ENCODE measurements around the gene MARCHF3. TPM values are rescaled to one million over a fixed set of nuclear protein-coding genes. Genes with fewer than 3 reads are reported as not detected.

MARCHF3 gene
- total RNA-seq, 2 experiments from 2014 or later, result 5.4 to 7.0 TPM

DNA sequence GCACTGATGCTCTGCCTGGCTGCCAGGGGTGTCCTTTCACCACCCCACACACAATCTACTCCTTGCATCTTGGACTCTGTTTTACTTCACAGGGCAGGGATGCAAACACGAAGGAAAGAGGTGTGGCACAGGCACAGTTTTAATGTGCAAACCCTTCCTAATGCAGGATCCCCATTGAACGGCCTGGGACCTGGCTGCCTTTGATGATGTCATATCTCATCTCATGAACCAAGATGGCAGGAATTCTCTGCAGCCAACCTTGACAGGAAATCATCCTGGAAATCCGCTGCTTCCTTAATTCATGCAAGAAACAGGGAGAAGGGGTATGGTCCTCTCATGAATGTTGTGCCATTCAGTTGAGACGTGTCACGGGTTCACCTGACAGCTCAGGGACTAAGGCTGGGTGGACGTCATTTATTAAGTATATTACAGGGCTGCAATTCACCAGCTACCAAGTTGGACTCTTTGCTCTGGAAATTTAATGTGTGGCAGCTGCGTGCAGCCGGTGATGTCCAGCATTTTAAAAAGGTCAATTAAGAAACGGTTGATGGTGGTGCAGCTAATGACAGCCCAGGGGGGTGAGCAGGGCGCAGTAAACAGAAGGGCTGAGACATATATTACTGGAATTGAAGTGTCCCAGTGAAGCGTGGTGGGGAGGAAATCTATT is 161.9 kb downstream of the MARCHF3 start:
- no peaks in the 10 kb centered on the region for H4K20me1 ChIP-seq (ENCODE audit: insufficient read depth, low read length)
- H3K79me2 ChIP-seq (ENCODE audit: insufficient read depth, low read depth, low read length), result no peaks in the 10 kb centered on the region
- no peaks in the 10 kb centered on the region for H3K9me3 ChIP-seq (ENCODE audit: low read length)
- H3K9me2 ChIP-seq (ENCODE audit: insufficient read depth, low read length), result no peaks in the 10 kb centered on the region
- intact Hi-C loops (cut with micrococcal nuclease; ENCODE audit: unreplicated experiment), result no loop called here
- POLR2A ChIA-PET, result no interaction called here
- H3K27ac ChIP-seq (ENCODE audit: low read depth, low read length, poor library complexity, severe bottlenecking), result no peak overlapping the region
- BruUV-seq (replicated peaks), result no TSS peak
- H2AFZ ChIP-seq (ENCODE audit: low read length), result no peak overlapping the region
- no peaks in the 10 kb centered on the region; the same call in 1 of the 2 replicates for H3K36me3 ChIP-seq (ENCODE audit: insufficient read depth, low read length)
- CTCF ChIA-PET (ENCODE audit: unreplicated experiment), result no interaction called here
- TF ChIP-seq, protein P1, sequence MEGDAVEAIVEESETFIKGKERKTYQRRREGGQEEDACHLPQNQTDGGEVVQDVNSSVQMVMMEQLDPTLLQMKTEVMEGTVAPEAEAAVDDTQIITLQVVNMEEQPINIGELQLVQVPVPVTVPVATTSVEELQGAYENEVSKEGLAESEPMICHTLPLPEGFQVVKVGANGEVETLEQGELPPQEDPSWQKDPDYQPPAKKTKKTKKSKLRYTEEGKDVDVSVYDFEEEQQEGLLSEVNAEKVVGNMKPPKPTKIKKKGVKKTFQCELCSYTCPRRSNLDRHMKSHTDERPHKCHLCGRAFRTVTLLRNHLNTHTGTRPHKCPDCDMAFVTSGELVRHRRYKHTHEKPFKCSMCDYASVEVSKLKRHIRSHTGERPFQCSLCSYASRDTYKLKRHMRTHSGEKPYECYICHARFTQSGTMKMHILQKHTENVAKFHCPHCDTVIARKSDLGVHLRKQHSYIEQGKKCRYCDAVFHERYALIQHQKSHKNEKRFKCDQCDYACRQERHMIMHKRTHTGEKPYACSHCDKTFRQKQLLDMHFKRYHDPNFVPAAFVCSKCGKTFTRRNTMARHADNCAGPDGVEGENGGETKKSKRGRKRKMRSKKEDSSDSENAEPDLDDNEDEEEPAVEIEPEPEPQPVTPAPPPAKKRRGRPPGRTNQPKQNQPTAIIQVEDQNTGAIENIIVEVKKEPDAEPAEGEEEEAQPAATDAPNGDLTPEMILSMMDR (conservative IDR thresholded peaks at IDR 0.05; ENCODE audit: low read length), result no peak
- TF ChIP-seq EZH2phosphoT487 (IDR thresholded peaks at IDR 0.05; ENCODE audit: borderline replicate concordance, low read depth, low read length), result no peak
- no peak for DNase-seq (ENCODE audit: low spot score)
- H3K4me3 ChIP-seq (ENCODE audit: low read depth, low read length, poor library complexity, severe bottlenecking), result no peak overlapping the region
- H3K4me2 ChIP-seq (ENCODE audit: low read length), result no peak overlapping the region
- no peaks in the 10 kb centered on the region for H3K4me1 ChIP-seq (ENCODE audit: insufficient read depth, low read length, poor library complexity, severe bottlenecking)

DNA sequence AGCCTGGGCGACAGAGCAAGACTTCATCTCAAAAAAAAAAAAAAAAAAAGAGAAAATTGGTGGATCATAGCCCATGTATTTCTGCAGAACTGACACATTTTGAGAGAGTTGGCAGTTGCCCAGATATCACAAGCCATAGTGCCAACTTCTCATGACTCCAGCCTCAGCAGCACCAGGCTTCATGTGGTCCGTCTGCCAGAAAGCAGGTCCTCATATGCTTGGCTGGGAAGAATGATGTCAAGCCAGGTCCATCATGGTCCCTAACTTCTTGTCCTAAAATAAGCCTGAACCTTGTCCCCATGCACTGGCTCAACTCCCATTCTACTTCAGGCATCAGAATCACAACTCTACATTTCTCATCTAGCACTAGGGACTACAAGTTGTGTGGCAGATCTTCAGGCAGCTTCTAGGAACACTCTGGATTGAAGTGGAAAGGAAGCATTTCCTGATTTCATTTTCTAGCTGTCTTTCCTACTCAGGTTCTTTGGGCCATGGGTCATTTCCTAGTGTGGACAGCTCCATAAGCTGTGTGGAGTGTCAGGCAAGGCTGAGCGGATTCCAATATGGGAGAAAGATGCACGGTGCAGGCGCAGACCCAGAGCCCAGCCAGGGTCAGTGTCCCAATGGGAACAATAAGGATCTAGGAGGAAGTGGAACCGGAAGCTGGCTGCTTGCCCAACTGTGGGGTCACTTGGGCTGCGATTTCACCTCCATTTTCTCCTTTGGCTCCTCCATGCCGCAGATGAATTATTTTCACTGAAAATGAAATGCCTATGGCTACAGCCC is 163.3 kb downstream of the MARCHF3 start:
- Histone ChIP-seq H3K4me2 (ENCODE audit: low read length) (no peak overlapping the region), H3K36me3 (ENCODE audit: insufficient read depth, low read length) (no peaks in the 10 kb centered on the region; the same call in 1 of the 2 replicates), H3K9me2 (ENCODE audit: insufficient read depth, low read length) (no peaks in the 10 kb centered on the region), H3K9me3 (ENCODE audit: low read length) (no peaks in the 10 kb centered on the region), H3K4me3 (ENCODE audit: low read depth, low read length, poor library complexity, severe bottlenecking) (no peak overlapping the region), H2AFZ (ENCODE audit: low read length) (no peak overlapping the region), H3K4me1 (ENCODE audit: insufficient read depth, low read length, poor library complexity, severe bottlenecking) (no peaks in the 10 kb centered on the region), H3K79me2 (ENCODE audit: insufficient read depth, low read depth, low read length) (no peaks in the 10 kb centered on the region), H3K27ac (ENCODE audit: low read depth, low read length, poor library complexity, severe bottlenecking) (no peak overlapping the region), H4K20me1 (ENCODE audit: insufficient read depth, low read length) (no peaks in the 10 kb centered on the region)
- intact Hi-C loops (cut with micrococcal nuclease; ENCODE audit: unreplicated experiment), result no loop called here
- ChIA-PET POLR2A (interaction anchor here (0.6 kb wide), 1 partner anchor 693 kb away, joined by 3 read pairs; no protein-coding TSS in a partner anchor), CTCF (ENCODE audit: unreplicated experiment) (no interaction called here)
- TF ChIP-seq, protein P1 (conservative IDR thresholded peaks at IDR 0.05; ENCODE audit: low read length), result no peak
- TF ChIP-seq EZH2phosphoT487 (IDR thresholded peaks at IDR 0.05; ENCODE audit: borderline replicate concordance, low read depth, low read length), result no peak
- BruUV-seq (replicated peaks), result no TSS peak
- DNase-seq (ENCODE audit: low spot score), result no peak

DNA sequence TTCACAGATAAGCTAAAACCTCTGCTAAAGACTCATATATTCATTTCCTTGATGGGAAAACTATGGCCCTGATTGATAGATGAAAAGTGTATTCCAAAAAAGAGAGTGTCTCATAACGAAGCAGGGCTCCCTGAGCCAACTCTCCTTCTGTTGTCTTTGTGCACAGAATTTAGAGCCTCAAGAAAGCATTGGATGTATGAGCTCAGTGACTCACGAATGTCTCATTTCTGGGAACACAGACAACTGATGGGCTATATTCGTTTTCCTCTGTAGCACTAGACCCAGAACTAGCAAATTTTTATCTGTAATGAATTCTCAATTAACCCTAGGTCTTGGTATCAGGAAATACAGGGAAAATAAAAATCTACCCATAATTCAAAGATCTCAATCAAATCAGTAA is 165.1 kb downstream of the MARCHF3 start:
- DNase-seq (ENCODE audit: low spot score), result no peak
- Histone ChIP-seq H3K4me1 (ENCODE audit: insufficient read depth, low read length, poor library complexity, severe bottlenecking) (no peaks in the 10 kb centered on the region), H2AFZ (ENCODE audit: low read length) (no peak overlapping the region), H3K4me2 (ENCODE audit: low read length) (no peak overlapping the region), H3K36me3 (ENCODE audit: insufficient read depth, low read length) (no peaks in the 10 kb centered on the region; the same call in 1 of the 2 replicates), H3K9me3 (ENCODE audit: low read length) (no peaks in the 10 kb centered on the region), H3K79me2 (ENCODE audit: insufficient read depth, low read depth, low read length) (no peaks in the 10 kb centered on the region), H3K9me2 (ENCODE audit: insufficient read depth, low read length) (no peaks in the 10 kb centered on the region), H3K4me3 (ENCODE audit: low read depth, low read length, poor library complexity, severe bottlenecking) (no peak overlapping the region), H3K27ac (ENCODE audit: low read depth, low read length, poor library complexity, severe bottlenecking) (no peak overlapping the region), H4K20me1 (ENCODE audit: insufficient read depth, low read length) (no peaks in the 10 kb centered on the region)
- BruUV-seq (replicated peaks), result no TSS peak
- CTCF ChIA-PET (ENCODE audit: unreplicated experiment), result no interaction called here
- POLR2A ChIA-PET, result interaction anchor here (0.6 kb wide), 1 partner anchor 1187 kb away, joined by 3 read pairs; no protein-coding TSS in a partner anchor
- no peak for TF ChIP-seq EZH2phosphoT487 (IDR thresholded peaks at IDR 0.05; ENCODE audit: borderline replicate concordance, low read depth, low read length)
- TF ChIP-seq, protein P1 (conservative IDR thresholded peaks at IDR 0.05; ENCODE audit: low read length), result no peak
- intact Hi-C loops (cut with micrococcal nuclease; ENCODE audit: unreplicated experiment), result no loop called here
